ENCODE data around the gene C15orf39.
"Not testable (repeated sequence)": the region's sequence is repeated elsewhere in the genome, so short reads cannot be mapped to it uniquely, and the experiment has no call there.

Gene C15orf39

GRCh38 chr15:75231836-75232235 lies 30.2 kb downstream of the C15orf39 start:
- no peak for DNase-seq (ENCODE audit: low spot score)

- DNase-seq (ENCODE audit: low spot score): no peak
Measured at GRCh38 chr15:75232252-75232813, 30.7 kb downstream of the C15orf39 start.

- DNase-seq (ENCODE audit: low spot score): no peak
Measured at GRCh38 chr15:75232826-75233503, 31.3 kb downstream of the C15orf39 start.

GRCh38 chr15:75233504-75234190 lies 32.0 kb downstream of the C15orf39 start:
- no peak for DNase-seq (ENCODE audit: low spot score)

- DNase-seq (ENCODE audit: low spot score): no peak
Measured at GRCh38 chr15:75234191-75234810, 32.6 kb downstream of the C15orf39 start.

- no peak for DNase-seq (ENCODE audit: low spot score)
Measured at GRCh38 chr15:75235051-75235673, 33.5 kb downstream of the C15orf39 start.

GRCh38 chr15:75235760-75236729 lies 34.4 kb downstream of the C15orf39 start:
- no peak for DNase-seq (ENCODE audit: low spot score)

GRCh38 chr15:75237316-75237982 lies 35.8 kb downstream of the C15orf39 start:
- no peak for DNase-seq (ENCODE audit: low spot score)

- no peak for DNase-seq (ENCODE audit: low spot score)
Measured at GRCh38 chr15:75238150-75238549, 36.5 kb downstream of the C15orf39 start.

- DNase-seq (ENCODE audit: low spot score): not testable (repeated sequence)
Measured at GRCh38 chr15:75245741-75246140, 44.1 kb downstream of the C15orf39 start.

- not testable (repeated sequence) for DNase-seq (ENCODE audit: low spot score)
Measured at GRCh38 chr15:75248991-75249390, 47.3 kb downstream of the C15orf39 start.

- DNase-seq (ENCODE audit: low spot score): no peak
Measured at GRCh38 chr15:75249726-75250125, 48.0 kb downstream of the C15orf39 start.

GRCh38 chr15:75251343-75251742 lies 49.7 kb downstream of the C15orf39 start:
- not testable (repeated sequence) for DNase-seq (ENCODE audit: low spot score)

- DNase-seq (ENCODE audit: low spot score): not testable (repeated sequence)
Measured at GRCh38 chr15:75252285-75252684, 50.6 kb downstream of the C15orf39 start.

- DNase-seq (ENCODE audit: low spot score): not testable (repeated sequence)
Measured at GRCh38 chr15:75258034-75258433, 56.4 kb downstream of the C15orf39 start, which contains the start of gene GOLGA6C. TSS of gene GOLGA6C (plus strand) at chr15:75258334. CDS start at chr15:75258599, 265 bp downstream.

GRCh38 chr15:75258620-75259343 lies 57.1 kb downstream of the C15orf39 start:
- DNase-seq (ENCODE audit: low spot score): not testable (repeated sequence)

- DNase-seq (ENCODE audit: low spot score): not testable (repeated sequence)
Measured at GRCh38 chr15:75259873-75260272, 58.2 kb downstream of the C15orf39 start.
